GM21381 (cell line): ENCODE measurements around the gene EID3.

ENCODE experiments used
- ATAC-seq: cut with Tn5 transposase; IDR thresholded peaks from one replicate; pipeline ENCODE4 v1.9.1; 2021; ENCODE audit warnings: mild to moderate bottlenecking, moderate library complexity; ENCODE audit not compliant: unreplicated experiment

EID3 gene

GRCh38 chr12:104333692-104334255, 30.2 kb downstream of the EID3 start:
- no peak for ATAC-seq

- ATAC-seq: no peak
These were observed 31.0 kb downstream of the EID3 start for GRCh38 chr12:104334581-104334980.

DNA sequence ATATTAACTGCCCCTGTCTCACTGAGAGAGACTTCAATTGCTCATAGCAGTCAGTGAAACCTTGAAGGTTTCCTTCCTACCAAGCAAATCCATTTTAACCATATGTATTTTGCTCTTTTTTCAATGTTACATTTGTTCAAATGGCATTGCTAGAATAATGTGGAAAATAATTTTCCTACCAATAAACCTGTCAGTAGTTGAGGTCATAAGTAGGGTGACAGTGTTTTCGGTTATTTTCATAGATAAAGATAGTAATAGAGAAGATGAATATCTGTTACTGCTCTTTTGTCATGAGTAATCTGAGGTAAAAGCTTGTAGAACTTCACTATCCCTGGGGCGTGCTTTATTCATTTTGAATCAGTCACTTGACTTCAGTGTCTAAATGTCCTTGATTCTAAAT, 32.6 kb downstream of the EID3 start:
- ATAC-seq: no peak

DNA sequence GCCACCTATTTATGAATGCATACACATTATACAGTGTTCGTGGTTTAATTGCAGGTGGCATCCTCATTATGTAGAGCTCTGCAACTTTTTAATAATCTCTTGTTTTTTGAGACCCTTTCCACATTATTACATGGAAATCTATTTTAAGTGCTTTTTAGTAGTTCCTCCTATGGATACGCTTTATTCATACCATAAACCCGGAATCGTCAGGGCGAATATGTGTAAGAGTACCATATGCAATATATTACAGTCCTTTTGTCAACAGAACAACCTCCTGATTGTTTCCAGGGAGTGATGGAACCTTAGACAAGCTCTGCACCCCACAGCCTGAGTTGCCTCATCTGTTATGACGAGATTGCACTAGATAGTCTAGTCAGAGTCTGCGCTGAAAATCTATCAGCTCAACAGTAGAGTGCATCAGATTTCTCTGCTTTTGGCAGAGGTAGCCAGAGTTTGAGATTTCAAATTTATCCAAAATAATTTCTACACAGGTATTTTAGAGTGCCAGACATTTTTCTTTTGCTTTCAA, 33.6 kb downstream of the EID3 start:
- no peak for ATAC-seq

- ATAC-seq: no peak
These were observed 36.1 kb downstream of the EID3 start for GRCh38 chr12:104339663-104340062.

- ATAC-seq: no peak
These were observed 36.6 kb downstream of the EID3 start for GRCh38 chr12:104340177-104340576.

GRCh38 chr12:104340925-104341611, 37.5 kb downstream of the EID3 start:
- no peak for ATAC-seq

- ATAC-seq: no peak
These were observed 38.6 kb downstream of the EID3 start for GRCh38 chr12:104342147-104342546.

DNA sequence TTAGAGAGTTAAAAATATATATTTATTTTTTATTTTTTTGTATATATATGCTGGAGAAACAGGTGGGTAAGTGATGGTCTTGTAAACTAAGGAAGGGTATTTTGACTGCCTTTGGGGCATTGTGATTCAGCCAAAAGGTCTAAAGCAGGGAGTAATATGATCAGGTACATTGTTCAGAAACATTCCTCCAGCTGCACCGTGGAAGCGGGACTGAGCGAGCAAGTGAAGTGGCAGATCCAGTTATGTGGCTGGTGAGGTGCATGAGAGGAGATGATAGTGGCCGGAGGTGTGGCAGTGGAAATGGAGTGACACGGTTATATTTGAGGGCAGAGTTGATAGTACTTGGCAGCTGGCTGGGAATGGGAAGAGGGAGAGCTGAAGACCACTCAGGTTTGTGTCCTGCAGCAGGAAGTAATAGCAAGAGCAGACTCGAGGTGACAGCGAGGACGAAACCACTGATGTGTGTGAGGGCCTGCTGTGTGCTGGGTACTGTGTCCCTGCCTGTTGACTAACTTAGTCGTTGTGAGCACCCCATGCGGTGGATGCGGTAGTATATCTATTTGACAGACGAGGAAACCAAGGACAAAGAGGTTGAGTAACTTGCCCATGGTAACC, 39.2 kb downstream of the EID3 start:
- no peak for ATAC-seq

DNA sequence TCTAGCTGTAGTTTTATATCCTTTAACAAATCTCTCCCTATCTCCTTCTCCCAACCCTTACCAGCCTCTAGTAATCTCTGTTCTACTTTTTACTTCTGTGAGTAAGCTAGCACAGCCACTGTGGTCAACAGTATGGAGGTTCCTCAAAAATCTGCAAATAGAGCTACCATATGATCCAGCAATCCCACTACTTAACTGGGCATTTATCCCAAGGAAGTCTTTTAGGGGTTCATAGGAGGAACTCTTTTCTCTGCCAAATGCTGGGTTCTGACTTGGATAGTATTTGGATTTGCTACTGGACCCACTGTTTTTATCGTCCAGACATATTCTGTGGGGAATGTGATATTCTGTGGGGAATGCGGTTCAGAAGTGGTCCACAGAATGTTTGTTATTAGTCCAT, 41.1 kb downstream of the EID3 start:
- no peak for ATAC-seq

GRCh38 chr12:104345234-104346066, 41.9 kb downstream of the EID3 start:
- no peak for ATAC-seq

DNA sequence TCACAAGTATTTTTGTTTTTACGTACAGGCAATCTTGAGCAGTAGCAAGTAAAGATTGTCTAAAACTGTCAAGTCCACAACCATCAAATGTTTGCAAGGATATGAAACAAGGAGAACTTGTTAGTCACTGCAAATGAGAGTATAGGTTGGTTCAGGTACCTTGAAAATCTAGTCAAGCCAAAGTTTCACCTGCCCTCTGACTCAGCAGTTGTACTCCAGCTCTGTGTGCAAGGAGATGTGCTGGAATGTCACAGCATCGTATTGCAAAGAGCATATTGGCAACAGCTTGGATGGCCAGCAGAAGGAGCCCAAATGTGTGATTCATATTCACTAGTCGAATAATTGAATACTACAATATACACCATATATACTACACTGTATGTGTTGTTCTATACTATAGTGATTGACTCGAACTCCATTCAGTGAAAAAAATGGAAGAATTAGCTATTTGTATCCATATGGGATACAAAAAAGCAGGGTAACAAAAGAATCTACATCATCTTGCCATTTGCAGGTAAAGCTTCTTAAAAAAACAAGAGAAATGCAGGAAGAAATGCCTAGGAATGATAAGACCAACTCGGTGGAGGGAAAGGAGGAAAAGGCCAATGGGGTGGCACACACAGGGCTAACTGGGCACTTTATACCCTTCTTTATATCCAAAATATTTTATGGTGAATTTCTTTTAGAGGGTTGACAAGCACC, 44.0 kb downstream of the EID3 start:
- no peak for ATAC-seq

GRCh38 chr12:104348283-104348993, 44.9 kb downstream of the EID3 start:
- ATAC-seq: no peak

GRCh38 chr12:104348994-104349494, 45.5 kb downstream of the EID3 start:
- ATAC-seq: no peak

GRCh38 chr12:104350211-104351056, 46.9 kb downstream of the EID3 start:
- no peak for ATAC-seq

- ATAC-seq: no peak
These were observed 47.8 kb downstream of the EID3 start for GRCh38 chr12:104351057-104351983.

GRCh38 chr12:104352106-104352713, 48.7 kb downstream of the EID3 start:
- no peak for ATAC-seq
